ENCODE measurements around the gene ASPSCR1.

ASPSCR1 gene

GRCh38 chr17:82043507-82043906 lies 66.1 kb downstream of the ASPSCR1 start:
- Histone ChIP-seq H3K9me3 (ENCODE audit: control insufficient read depth, insufficient read depth, low read depth, low read length) (no peaks in the 10 kb centered on the region), H3K36me3 (ENCODE audit: control insufficient read depth, insufficient read depth, low read length) (peaks cover 18% of the 10 kb centered on the region), H3K27ac (ENCODE audit: low read depth, low read length) (no peak overlapping the region), H3K4me3 (ENCODE audit: low read depth, low read length) (no peak overlapping the region), H3K27me3 (ENCODE audit: control insufficient read depth, insufficient read depth, low read length) (no peaks in the 10 kb centered on the region), H3K9ac (ENCODE audit: low read length) (no peak overlapping the region), H3K4me1 (ENCODE audit: control insufficient read depth, insufficient read depth, low read length) (peaks cover 9% of the 10 kb centered on the region; the same call in 1 of the 2 replicates)

- Histone ChIP-seq H3K27me3 (ENCODE audit: control insufficient read depth, insufficient read depth, low read length) (no peaks in the 10 kb centered on the region), H3K4me1 (ENCODE audit: control insufficient read depth, insufficient read depth, low read length) (peaks cover 14% of the 10 kb centered on the region), H3K4me3 (ENCODE audit: low read depth, low read length) (no peak overlapping the region), H3K9me3 (ENCODE audit: control insufficient read depth, insufficient read depth, low read depth, low read length) (no peaks in the 10 kb centered on the region), H3K27ac (ENCODE audit: low read depth, low read length) (no peak overlapping the region), H3K9ac (ENCODE audit: low read length) (no peak overlapping the region), H3K36me3 (ENCODE audit: control insufficient read depth, insufficient read depth, low read length) (peaks cover 37% of the 10 kb centered on the region)
These were observed 68.6 kb downstream of the ASPSCR1 start for GRCh38 chr17:82045936-82046484.

GRCh38 chr17:82046903-82047302 lies 69.5 kb downstream of the ASPSCR1 start:
- H3K27me3 ChIP-seq (ENCODE audit: control insufficient read depth, insufficient read depth, low read length) = no peaks in the 10 kb centered on the region

GRCh38 chr17:82047379-82047778 lies 70.0 kb downstream of the ASPSCR1 start:
- Histone ChIP-seq H3K4me3 (ENCODE audit: low read depth, low read length) (no peak overlapping the region), H3K27ac (ENCODE audit: low read depth, low read length) (no peak overlapping the region), H3K4me1 (ENCODE audit: control insufficient read depth, insufficient read depth, low read length) (peaks cover 14% of the 10 kb centered on the region), H3K9ac (ENCODE audit: low read length) (no peak overlapping the region), H3K27me3 (ENCODE audit: control insufficient read depth, insufficient read depth, low read length) (no peaks in the 10 kb centered on the region), H3K9me3 (ENCODE audit: control insufficient read depth, insufficient read depth, low read depth, low read length) (no peaks in the 10 kb centered on the region), H3K36me3 (ENCODE audit: control insufficient read depth, insufficient read depth, low read length) (peaks cover 37% of the 10 kb centered on the region)

More at GRCh38 chr17:82046903-82047302, 69.5 kb downstream of the ASPSCR1 start:
- H3K4me3 ChIP-seq (ENCODE audit: low read depth, low read length) = no peak overlapping the region
- peaks cover 37% of the 10 kb centered on the region for H3K36me3 ChIP-seq (ENCODE audit: control insufficient read depth, insufficient read depth, low read length)
- H3K27ac ChIP-seq (ENCODE audit: low read depth, low read length) = no peak overlapping the region
- peaks cover 14% of the 10 kb centered on the region for H3K4me1 ChIP-seq (ENCODE audit: control insufficient read depth, insufficient read depth, low read length)
- no peaks in the 10 kb centered on the region for H3K9me3 ChIP-seq (ENCODE audit: control insufficient read depth, insufficient read depth, low read depth, low read length)
- no peak overlapping the region for H3K9ac ChIP-seq (ENCODE audit: low read length)

GRCh38 chr17:82047914-82048570 lies 70.6 kb downstream of the ASPSCR1 start:
- Histone ChIP-seq H3K27ac (ENCODE audit: low read depth, low read length) (no peak overlapping the region), H3K36me3 (ENCODE audit: control insufficient read depth, insufficient read depth, low read length) (peaks cover 38% of the 10 kb centered on the region), H3K9me3 (ENCODE audit: control insufficient read depth, insufficient read depth, low read depth, low read length) (no peaks in the 10 kb centered on the region), H3K4me3 (ENCODE audit: low read depth, low read length) (no peak overlapping the region), H3K9ac (ENCODE audit: low read length) (no peak overlapping the region), H3K27me3 (ENCODE audit: control insufficient read depth, insufficient read depth, low read length) (no peaks in the 10 kb centered on the region), H3K4me1 (ENCODE audit: control insufficient read depth, insufficient read depth, low read length) (peaks cover 18% of the 10 kb centered on the region)

GRCh38 chr17:82048571-82048971 lies 71.1 kb downstream of the ASPSCR1 start:
- Histone ChIP-seq H3K4me1 (ENCODE audit: control insufficient read depth, insufficient read depth, low read length) (peaks cover 13% of the 10 kb centered on the region), H3K4me3 (ENCODE audit: low read depth, low read length) (no peak overlapping the region), H3K36me3 (ENCODE audit: control insufficient read depth, insufficient read depth, low read length) (peaks cover 43% of the 10 kb centered on the region), H3K9ac (ENCODE audit: low read length) (no peak overlapping the region), H3K27ac (ENCODE audit: low read depth, low read length) (no peak overlapping the region), H3K9me3 (ENCODE audit: control insufficient read depth, insufficient read depth, low read depth, low read length) (no peaks in the 10 kb centered on the region), H3K27me3 (ENCODE audit: control insufficient read depth, insufficient read depth, low read length) (no peaks in the 10 kb centered on the region)

GRCh38 chr17:82049106-82049505 lies 71.7 kb downstream of the ASPSCR1 start:
- Histone ChIP-seq H3K27ac (ENCODE audit: low read depth, low read length) (no peak overlapping the region), H3K9ac (ENCODE audit: low read length) (no peak overlapping the region), H3K4me1 (ENCODE audit: control insufficient read depth, insufficient read depth, low read length) (peaks cover 9% of the 10 kb centered on the region), H3K27me3 (ENCODE audit: control insufficient read depth, insufficient read depth, low read length) (no peaks in the 10 kb centered on the region), H3K4me3 (ENCODE audit: low read depth, low read length) (no peak overlapping the region), H3K9me3 (ENCODE audit: control insufficient read depth, insufficient read depth, low read depth, low read length) (no peaks in the 10 kb centered on the region), H3K36me3 (ENCODE audit: control insufficient read depth, insufficient read depth, low read length) (peaks cover 48% of the 10 kb centered on the region)

- Histone ChIP-seq H3K4me1 (ENCODE audit: control insufficient read depth, insufficient read depth, low read length) (peaks cover 9% of the 10 kb centered on the region), H3K9me3 (ENCODE audit: control insufficient read depth, insufficient read depth, low read depth, low read length) (no peaks in the 10 kb centered on the region), H3K27ac (ENCODE audit: low read depth, low read length) (no peak overlapping the region), H3K27me3 (ENCODE audit: control insufficient read depth, insufficient read depth, low read length) (no peaks in the 10 kb centered on the region), H3K9ac (ENCODE audit: low read length) (no peak overlapping the region), H3K36me3 (ENCODE audit: control insufficient read depth, insufficient read depth, low read length) (peaks cover 53% of the 10 kb centered on the region), H3K4me3 (ENCODE audit: low read depth, low read length) (no peak overlapping the region)
These were observed 72.1 kb downstream of the ASPSCR1 start for GRCh38 chr17:82049521-82049971.

- peak overlapping the region; percentile 41 for H3K9ac ChIP-seq (ENCODE audit: low read length)
- H3K4me3 ChIP-seq (ENCODE audit: low read depth, low read length) = peak overlapping the region; percentile 99
- no peaks in the 10 kb centered on the region for H3K27me3 ChIP-seq (ENCODE audit: control insufficient read depth, insufficient read depth, low read length)
- H3K27ac ChIP-seq (ENCODE audit: low read depth, low read length) = no peak overlapping the region
- H3K36me3 ChIP-seq (ENCODE audit: control insufficient read depth, insufficient read depth, low read length) = peaks cover 60% of the 10 kb centered on the region
- H3K4me1 ChIP-seq (ENCODE audit: control insufficient read depth, insufficient read depth, low read length) = peaks cover 9% of the 10 kb centered on the region
- no peaks in the 10 kb centered on the region for H3K9me3 ChIP-seq (ENCODE audit: control insufficient read depth, insufficient read depth, low read depth, low read length)
These were observed 72.8 kb downstream of the ASPSCR1 start for GRCh38 chr17:82050152-82050760.

- Histone ChIP-seq H3K27ac (ENCODE audit: low read depth, low read length) (no peak overlapping the region), H3K27me3 (ENCODE audit: control insufficient read depth, insufficient read depth, low read length) (no peaks in the 10 kb centered on the region), H3K4me1 (ENCODE audit: control insufficient read depth, insufficient read depth, low read length) (peaks cover 9% of the 10 kb centered on the region), H3K36me3 (ENCODE audit: control insufficient read depth, insufficient read depth, low read length) (peaks cover 66% of the 10 kb centered on the region), H3K4me3 (ENCODE audit: low read depth, low read length) (peak overlapping the region; percentile 99), H3K9ac (ENCODE audit: low read length) (peak overlapping the region; percentile 41), H3K9me3 (ENCODE audit: control insufficient read depth, insufficient read depth, low read depth, low read length) (no peaks in the 10 kb centered on the region)
These were observed 73.6 kb downstream of the ASPSCR1 start for GRCh38 chr17:82050761-82051641.
